ENCODE results near the gene SHLD2.
"Not testable (repeated sequence)": the region's sequence is repeated elsewhere in the genome, so short reads cannot be mapped to it uniquely, and the experiment has no call there.

The SHLD2 gene

GRCh38 chr10:87132176-87132575 lies 37.2 kb downstream of the SHLD2 start:
- H3K4me3 ChIP-seq, H3K27ac ChIP-seq: not testable (repeated sequence)

DNA sequence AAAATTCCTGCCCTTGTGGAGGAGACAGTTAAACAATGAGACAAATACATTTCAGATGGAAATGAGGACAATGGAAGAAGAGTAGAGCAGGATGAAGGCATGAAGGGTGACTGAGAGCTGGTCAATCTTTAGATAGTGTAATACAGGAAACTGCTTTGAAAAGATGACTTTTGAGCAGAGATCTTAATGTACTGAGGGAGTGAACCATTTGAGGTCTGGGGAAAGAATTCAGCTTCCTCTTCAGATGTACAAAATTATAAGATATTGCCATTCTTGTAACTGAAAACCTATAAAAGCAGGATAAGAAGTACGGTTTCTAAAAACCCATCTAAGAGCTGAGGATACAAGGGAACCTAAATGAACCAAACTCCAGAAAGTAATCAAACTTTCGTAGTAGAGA lies 38.9 kb downstream of the SHLD2 start:
- peak overlapping the region in 1 of 21 experiments; percentile 14 for H3K27ac ChIP-seq
- H3K4me3 ChIP-seq: not testable (repeated sequence)

DNA sequence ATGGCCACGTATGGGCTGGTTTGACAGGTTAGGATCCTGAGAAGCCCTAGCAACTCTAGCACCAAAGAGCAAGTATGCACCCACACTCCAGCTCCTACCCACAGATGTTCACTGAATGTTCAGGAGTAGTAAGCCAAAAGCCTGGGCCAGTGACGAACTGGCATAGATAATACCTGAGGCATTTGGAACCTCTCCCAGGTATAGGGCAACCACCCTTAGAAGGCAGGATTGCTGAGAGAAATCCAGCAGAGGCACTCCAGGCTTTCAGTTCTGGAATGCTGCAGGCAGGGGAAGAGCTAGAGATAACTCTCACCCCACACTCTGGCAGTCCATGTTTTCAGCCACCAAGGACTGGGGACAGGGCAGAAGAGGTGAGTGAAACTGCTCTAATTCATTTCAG lies 39.4 kb downstream of the SHLD2 start:
- H3K4me3 ChIP-seq, H3K27ac ChIP-seq: not testable (repeated sequence)

GRCh38 chr10:87137478-87137877 lies 42.5 kb downstream of the SHLD2 start:
- H3K4me3 ChIP-seq, H3K27ac ChIP-seq: not testable (repeated sequence)

GRCh38 chr10:87142230-87143108 lies 47.5 kb downstream of the SHLD2 start:
- not testable (repeated sequence) for H3K4me3 ChIP-seq
- peak overlapping the region in 4 of 21 experiments; percentile 22 to 43 (median 36) for H3K27ac ChIP-seq

DNA sequence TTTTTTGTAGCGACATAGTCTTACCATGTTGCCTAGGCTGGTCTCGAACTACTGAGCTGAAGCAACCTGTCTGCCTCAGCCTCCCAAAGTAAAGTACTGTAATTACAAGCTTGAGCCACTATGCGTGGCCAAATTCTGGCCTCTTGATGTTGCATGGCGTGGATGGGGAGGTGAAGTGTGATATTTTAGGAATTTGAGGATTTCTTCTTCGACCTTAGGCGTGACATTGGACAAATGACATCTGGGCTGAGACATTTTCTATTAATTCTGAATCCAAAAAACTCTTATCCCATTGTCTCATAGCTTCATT lies 48.1 kb downstream of the SHLD2 start:
- not testable (repeated sequence) for H3K4me3 ChIP-seq
- H3K27ac ChIP-seq: peak overlapping the region in 5 of 21 experiments; percentile 22 to 43 (median 37)

- H3K27ac ChIP-seq, H3K4me3 ChIP-seq: not testable (repeated sequence)
These were observed 50.6 kb downstream of the SHLD2 start for GRCh38 chr10:87145598-87145997.

DNA sequence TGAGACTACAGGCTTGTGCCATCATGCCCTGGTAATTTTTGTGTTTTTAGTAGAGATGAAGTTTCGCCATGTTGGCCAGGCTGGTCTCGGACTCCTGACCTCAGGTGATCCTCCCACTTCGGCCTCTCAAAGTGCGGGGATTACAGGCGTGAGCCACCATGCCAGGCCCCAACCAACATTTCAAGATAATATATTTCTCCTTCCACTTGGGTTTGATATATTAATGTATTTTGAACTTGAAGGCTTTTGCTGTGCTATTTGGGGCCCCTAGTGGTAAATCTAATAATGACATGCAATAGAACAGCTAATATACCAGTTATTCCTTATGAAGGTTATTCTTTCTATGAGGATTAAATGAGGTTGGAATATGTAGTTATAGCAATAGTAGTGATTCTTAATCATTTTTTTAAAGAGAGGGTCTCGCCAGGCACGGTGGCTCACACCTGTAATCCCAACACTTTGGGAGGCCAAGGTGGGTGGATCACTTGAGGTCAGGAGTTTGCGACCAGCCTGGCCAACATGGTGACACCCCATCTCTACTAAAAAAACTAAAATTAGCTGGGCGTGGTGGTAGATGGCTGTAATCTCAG lies 54.1 kb downstream of the SHLD2 start:
- H3K27ac ChIP-seq, H3K4me3 ChIP-seq: not testable (repeated sequence)

- H3K27ac ChIP-seq, H3K4me3 ChIP-seq: not testable (repeated sequence)
These were observed 56.5 kb downstream of the SHLD2 start for GRCh38 chr10:87151516-87151915.

GRCh38 chr10:87156841-87157240 lies 61.8 kb downstream of the SHLD2 start:
- H3K27ac ChIP-seq, H3K4me3 ChIP-seq: not testable (repeated sequence)

GRCh38 chr10:87157821-87158220 lies 62.8 kb downstream of the SHLD2 start:
- H3K27ac ChIP-seq, H3K4me3 ChIP-seq: not testable (repeated sequence)

GRCh38 chr10:87162703-87163293 lies 67.8 kb downstream of the SHLD2 start:
- H3K27ac ChIP-seq, H3K4me3 ChIP-seq: not testable (repeated sequence)

- not testable (repeated sequence) for H3K27ac ChIP-seq, H3K4me3 ChIP-seq
These were observed 68.4 kb downstream of the SHLD2 start for GRCh38 chr10:87163414-87163813.

DNA sequence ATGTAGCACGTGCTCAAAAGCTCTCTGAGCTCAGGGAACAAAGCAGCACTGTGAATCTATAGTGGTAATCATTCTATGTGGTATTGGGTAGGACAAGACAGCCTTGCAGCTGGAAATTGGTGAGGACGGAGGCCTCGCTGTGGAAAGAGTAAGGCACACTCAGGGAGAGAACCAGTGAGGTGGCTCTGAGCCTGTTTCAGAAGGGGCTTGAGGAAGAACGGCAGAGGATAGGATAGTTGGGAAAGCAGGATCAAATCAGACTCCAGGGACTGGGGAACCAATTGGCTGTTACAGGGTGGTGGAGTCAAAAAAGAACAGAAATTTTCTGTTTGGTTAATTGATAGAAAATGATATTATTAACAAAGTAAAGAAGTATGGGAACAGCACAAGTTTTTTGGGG lies 74.9 kb downstream of the SHLD2 start:
- H3K4me3 ChIP-seq, H3K27ac ChIP-seq: not testable (repeated sequence)

GRCh38 chr10:87170705-87171104 lies 75.7 kb downstream of the SHLD2 start:
- H3K4me3 ChIP-seq, H3K27ac ChIP-seq: not testable (repeated sequence)

DNA sequence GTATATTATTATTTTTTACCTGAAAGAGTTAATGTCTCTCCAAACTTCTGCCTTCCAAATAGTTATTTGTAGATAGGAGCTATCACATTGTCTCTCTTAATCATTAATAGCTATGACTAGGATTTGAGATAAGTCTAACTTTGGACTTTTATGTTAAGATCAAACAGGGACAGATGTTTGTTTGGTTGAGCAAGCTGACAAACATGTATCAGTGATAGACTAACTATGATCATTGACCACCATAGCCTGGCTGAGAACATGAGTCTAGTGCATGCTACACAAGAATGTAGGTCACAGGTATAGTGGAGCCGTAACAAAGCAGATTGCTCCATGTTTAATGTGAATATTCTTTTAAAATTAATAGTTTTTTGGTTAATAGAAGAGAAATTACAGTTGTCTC lies 76.7 kb downstream of the SHLD2 start:
- not testable (repeated sequence) for H3K4me3 ChIP-seq, H3K27ac ChIP-seq

DNA sequence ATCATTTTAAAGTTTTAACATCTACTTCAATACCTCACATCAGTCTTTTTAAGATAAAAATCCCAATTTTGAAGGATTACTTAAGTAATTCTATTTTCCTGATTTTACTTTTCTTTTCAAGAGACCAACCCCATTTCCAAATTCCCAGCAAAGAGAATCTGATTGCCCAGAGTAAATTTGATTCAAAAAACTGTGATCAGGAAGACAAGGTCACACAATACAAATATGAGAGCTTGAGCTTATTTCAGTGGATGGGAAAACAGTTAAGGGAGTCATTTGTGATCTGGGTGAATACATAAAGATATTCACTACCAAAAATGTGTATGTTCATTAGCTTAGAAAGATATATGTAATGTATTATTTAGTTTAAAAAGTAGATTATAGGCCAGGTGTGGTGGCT lies 77.2 kb downstream of the SHLD2 start:
- not testable (repeated sequence) for H3K4me3 ChIP-seq

GRCh38 chr10:87177587-87177986 lies 82.6 kb downstream of the SHLD2 start:
- H3K4me3 ChIP-seq, H3K27ac ChIP-seq: not testable (repeated sequence)

More for the DNA sequence above, 77.2 kb downstream of the SHLD2 start:
- H3K27ac ChIP-seq: not testable (repeated sequence)

- H3K27ac ChIP-seq: peak overlapping the region in 1 of 21 experiments; percentile 6
These were observed 89.4 kb downstream of the SHLD2 start for GRCh38 chr10:87184421-87184820.

GRCh38 chr10:87186016-87186415 lies 91.0 kb downstream of the SHLD2 start:
- H3K4me3 ChIP-seq, H3K27ac ChIP-seq: not testable (repeated sequence)

More at GRCh38 chr10:87184421-87184820, 89.4 kb downstream of the SHLD2 start:
- not testable (repeated sequence) for H3K4me3 ChIP-seq

DNA sequence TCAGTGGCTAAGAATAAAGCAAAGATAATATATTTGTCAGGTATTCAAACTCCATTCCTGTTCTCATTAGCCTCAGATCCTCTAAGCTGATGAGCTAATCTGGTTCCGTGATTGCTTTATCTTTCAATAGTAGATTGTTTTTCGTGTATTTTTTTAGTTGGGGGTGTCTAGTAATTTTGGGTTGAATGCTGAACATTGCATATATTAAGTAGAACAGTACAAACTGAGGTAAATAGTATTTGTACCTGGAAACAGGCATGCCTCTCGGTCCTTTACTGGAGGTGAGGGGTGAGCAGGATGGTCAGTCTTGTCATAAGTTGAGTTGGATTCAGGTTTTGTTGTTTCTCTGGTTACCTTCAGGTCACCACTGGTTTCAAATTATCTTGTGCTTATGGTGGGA lies 92.6 kb downstream of the SHLD2 start:
- not testable (repeated sequence) for H3K27ac ChIP-seq, H3K4me3 ChIP-seq

Data from skin epidermis (tissue), 12 donors.